ENCODE data around the gene CCDC144A. TPM values are rescaled to one million over a fixed set of nuclear protein-coding genes. Genes with fewer than 3 reads are reported as not detected.
"Not testable (repeated sequence)": the region's sequence is repeated elsewhere in the genome, so short reads cannot be mapped to it uniquely, and the experiment has no call there.

CCDC144A gene
- total RNA-seq, 1 donor from 2014 or later: 1.2 TPM

DNA sequence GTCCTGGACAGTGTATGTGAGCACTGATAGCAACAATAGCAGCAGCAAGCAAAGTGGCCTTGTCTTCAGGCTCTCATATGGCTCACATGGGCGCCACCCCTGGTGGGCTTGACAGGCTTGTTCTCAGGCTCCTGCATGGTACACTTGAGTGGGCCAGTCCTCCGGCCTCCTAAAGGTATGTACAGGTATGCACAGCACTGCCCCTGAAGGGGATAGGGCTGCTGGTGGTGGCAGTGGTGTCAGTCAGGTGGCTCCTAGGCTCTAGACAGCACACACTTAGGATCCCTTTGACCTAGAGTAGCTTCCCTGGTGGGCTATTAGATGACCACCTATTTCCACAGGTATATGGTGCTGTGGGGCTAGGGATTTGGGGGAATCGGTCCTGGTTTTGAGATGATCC lies 67.5 kb downstream of the CCDC144A start:
- not testable (repeated sequence) for H3K4me3 Mint-ChIP-seq (ENCODE audit: unreplicated experiment); H3K36me3 ChIP-seq (ENCODE audit: insufficient read depth, low read length); H4K20me1 ChIP-seq (ENCODE audit: insufficient read depth, low read length); H3K4me1 ChIP-seq (ENCODE audit: insufficient read depth, low read length); H2AFZ ChIP-seq (ENCODE audit: low read depth, low read length); FAIRE-seq; H3K4me3 ChIP-seq (ENCODE audit: insufficient read depth, low read depth, low read length); H3K36me3 Mint-ChIP-seq (ENCODE audit: low read depth, unreplicated experiment); H3K9ac ChIP-seq (ENCODE audit: low read length); H3K9me3 Mint-ChIP-seq (ENCODE audit: unreplicated experiment); H3K4me2 ChIP-seq (ENCODE audit: low read length); H3K4me1 Mint-ChIP-seq (ENCODE audit: low read depth, unreplicated experiment); H3K9me3 ChIP-seq (ENCODE audit: insufficient read depth, low read depth, low read length); H3K27me3 ChIP-seq (ENCODE audit: insufficient read depth, low read length); H3K27ac Mint-ChIP-seq (ENCODE audit: unreplicated experiment); H3K27ac ChIP-seq (ENCODE audit: low read depth, low read length); H3K27me3 Mint-ChIP-seq (ENCODE audit: low read depth, unreplicated experiment); DNase-seq (ENCODE audit: low read depth); H3K79me2 ChIP-seq (ENCODE audit: insufficient read depth, low read length)

- H3K27ac ChIP-seq (ENCODE audit: low read depth, low read length); DNase-seq (ENCODE audit: low read depth); H4K20me1 ChIP-seq (ENCODE audit: insufficient read depth, low read length); H3K9me3 ChIP-seq (ENCODE audit: insufficient read depth, low read depth, low read length); H3K4me3 Mint-ChIP-seq (ENCODE audit: unreplicated experiment); H3K36me3 ChIP-seq (ENCODE audit: insufficient read depth, low read length); H3K27me3 Mint-ChIP-seq (ENCODE audit: low read depth, unreplicated experiment); H3K4me3 ChIP-seq (ENCODE audit: insufficient read depth, low read depth, low read length); H3K27ac Mint-ChIP-seq (ENCODE audit: unreplicated experiment); H3K9ac ChIP-seq (ENCODE audit: low read length); H3K4me1 ChIP-seq (ENCODE audit: insufficient read depth, low read length); H3K27me3 ChIP-seq (ENCODE audit: insufficient read depth, low read length); H3K4me2 ChIP-seq (ENCODE audit: low read length); H3K9me3 Mint-ChIP-seq (ENCODE audit: unreplicated experiment); FAIRE-seq; H3K79me2 ChIP-seq (ENCODE audit: insufficient read depth, low read length); H3K36me3 Mint-ChIP-seq (ENCODE audit: low read depth, unreplicated experiment); H2AFZ ChIP-seq (ENCODE audit: low read depth, low read length); H3K4me1 Mint-ChIP-seq (ENCODE audit: low read depth, unreplicated experiment): not testable (repeated sequence)
These were observed 68.1 kb downstream of the CCDC144A start for GRCh38 chr17:16758177-16758576.

GRCh38 chr17:16768290-16769175 lies 78.5 kb downstream of the CCDC144A start:
- H3K9ac ChIP-seq (ENCODE audit: low read length); DNase-seq (ENCODE audit: low read depth); H4K20me1 ChIP-seq (ENCODE audit: insufficient read depth, low read length); H3K4me3 ChIP-seq (ENCODE audit: insufficient read depth, low read depth, low read length); H3K4me1 Mint-ChIP-seq (ENCODE audit: low read depth, unreplicated experiment); H3K9me3 Mint-ChIP-seq (ENCODE audit: unreplicated experiment); H3K36me3 ChIP-seq (ENCODE audit: insufficient read depth, low read length); H3K27me3 Mint-ChIP-seq (ENCODE audit: low read depth, unreplicated experiment); H3K79me2 ChIP-seq (ENCODE audit: insufficient read depth, low read length); H3K27me3 ChIP-seq (ENCODE audit: insufficient read depth, low read length); H3K4me1 ChIP-seq (ENCODE audit: insufficient read depth, low read length); H3K4me3 Mint-ChIP-seq (ENCODE audit: unreplicated experiment); H3K27ac ChIP-seq (ENCODE audit: low read depth, low read length); H3K9me3 ChIP-seq (ENCODE audit: insufficient read depth, low read depth, low read length); H3K4me2 ChIP-seq (ENCODE audit: low read length); H3K36me3 Mint-ChIP-seq (ENCODE audit: low read depth, unreplicated experiment); H2AFZ ChIP-seq (ENCODE audit: low read depth, low read length); FAIRE-seq; H3K27ac Mint-ChIP-seq (ENCODE audit: unreplicated experiment): not testable (repeated sequence)

DNA sequence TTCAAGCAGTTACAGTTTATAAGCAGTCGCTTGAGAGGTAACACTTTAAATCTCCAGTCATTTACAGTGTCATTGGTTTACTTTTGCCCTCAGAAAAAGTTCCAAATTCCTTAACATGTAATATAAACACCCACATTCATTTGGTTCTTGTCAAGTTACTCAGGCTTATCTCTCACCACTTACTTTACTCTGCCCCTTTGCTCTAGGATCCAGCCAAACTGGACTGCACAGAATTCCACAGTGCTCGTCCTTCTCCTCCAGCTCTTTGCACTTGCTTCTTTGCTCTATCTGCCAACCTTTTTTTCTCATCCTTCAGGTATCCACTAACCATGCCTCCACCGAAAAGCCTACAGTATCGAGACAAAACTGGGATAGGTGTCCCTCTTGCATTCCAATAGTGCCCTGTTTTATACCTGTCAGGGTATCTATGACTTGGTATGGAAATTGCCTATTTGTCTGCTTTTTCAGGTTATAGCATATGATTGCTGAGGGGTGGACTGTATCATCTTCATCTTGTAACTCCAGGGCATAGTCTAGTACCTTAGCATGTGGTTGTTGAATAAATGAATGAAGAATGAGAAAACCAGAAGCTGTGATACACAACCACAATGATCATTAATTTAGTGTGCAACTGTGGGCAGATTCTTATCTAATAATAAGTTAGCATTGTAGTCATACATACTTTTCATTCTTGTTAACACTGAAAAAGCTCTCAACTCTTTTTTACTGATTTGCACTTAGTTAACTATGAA lies 82.5 kb downstream of the CCDC144A start:
- FAIRE-seq; H2AFZ ChIP-seq (ENCODE audit: low read depth, low read length); H3K9me3 ChIP-seq (ENCODE audit: insufficient read depth, low read depth, low read length); H3K4me3 ChIP-seq (ENCODE audit: insufficient read depth, low read depth, low read length); H3K36me3 Mint-ChIP-seq (ENCODE audit: low read depth, unreplicated experiment); H3K9ac ChIP-seq (ENCODE audit: low read length); H3K9me3 Mint-ChIP-seq (ENCODE audit: unreplicated experiment); H3K4me1 Mint-ChIP-seq (ENCODE audit: low read depth, unreplicated experiment); H3K79me2 ChIP-seq (ENCODE audit: insufficient read depth, low read length); H3K4me2 ChIP-seq (ENCODE audit: low read length); H3K27me3 Mint-ChIP-seq (ENCODE audit: low read depth, unreplicated experiment); H3K27me3 ChIP-seq (ENCODE audit: insufficient read depth, low read length); H3K4me1 ChIP-seq (ENCODE audit: insufficient read depth, low read length); H4K20me1 ChIP-seq (ENCODE audit: insufficient read depth, low read length); H3K27ac Mint-ChIP-seq (ENCODE audit: unreplicated experiment); H3K27ac ChIP-seq (ENCODE audit: low read depth, low read length); H3K36me3 ChIP-seq (ENCODE audit: insufficient read depth, low read length); H3K4me3 Mint-ChIP-seq (ENCODE audit: unreplicated experiment): not testable (repeated sequence)
- DNase-seq (ENCODE audit: low read depth): peak; percentile 45

DNA sequence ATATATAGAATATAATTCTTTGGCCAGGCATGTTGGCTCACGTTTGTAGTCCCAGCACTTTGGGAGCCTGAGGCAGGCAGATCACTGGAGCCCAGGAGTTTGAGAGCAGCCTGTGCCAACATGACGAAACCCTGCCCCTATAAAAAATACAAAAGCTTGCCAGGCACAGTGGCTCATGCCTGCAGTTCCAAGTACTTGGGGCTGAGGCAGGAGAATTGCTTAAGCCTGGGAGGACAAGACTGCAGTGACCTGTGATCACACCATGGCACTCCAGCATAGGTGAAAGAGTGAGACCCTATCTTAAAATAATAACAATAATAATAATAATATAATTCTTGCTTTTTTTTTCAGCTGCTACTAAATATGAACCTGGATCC lies 83.1 kb downstream of the CCDC144A start:
- H3K27me3 ChIP-seq (ENCODE audit: insufficient read depth, low read length); H3K79me2 ChIP-seq (ENCODE audit: insufficient read depth, low read length); FAIRE-seq; H3K4me3 ChIP-seq (ENCODE audit: insufficient read depth, low read depth, low read length); H3K9ac ChIP-seq (ENCODE audit: low read length); H2AFZ ChIP-seq (ENCODE audit: low read depth, low read length); H3K36me3 Mint-ChIP-seq (ENCODE audit: low read depth, unreplicated experiment); H3K9me3 Mint-ChIP-seq (ENCODE audit: unreplicated experiment); H3K9me3 ChIP-seq (ENCODE audit: insufficient read depth, low read depth, low read length); H3K4me2 ChIP-seq (ENCODE audit: low read length); H3K27ac Mint-ChIP-seq (ENCODE audit: unreplicated experiment); DNase-seq (ENCODE audit: low read depth); H3K27me3 Mint-ChIP-seq (ENCODE audit: low read depth, unreplicated experiment); H3K4me1 ChIP-seq (ENCODE audit: insufficient read depth, low read length); H3K36me3 ChIP-seq (ENCODE audit: insufficient read depth, low read length); H3K27ac ChIP-seq (ENCODE audit: low read depth, low read length); H3K4me1 Mint-ChIP-seq (ENCODE audit: low read depth, unreplicated experiment); H4K20me1 ChIP-seq (ENCODE audit: insufficient read depth, low read length); H3K4me3 Mint-ChIP-seq (ENCODE audit: unreplicated experiment): not testable (repeated sequence)

GRCh38 chr17:16787851-16788250 lies 97.8 kb downstream of the CCDC144A start:
- not testable (repeated sequence) for H3K9me3 ChIP-seq (ENCODE audit: insufficient read depth, low read depth, low read length); DNase-seq (ENCODE audit: low read depth); H3K27me3 Mint-ChIP-seq (ENCODE audit: low read depth, unreplicated experiment); H3K27ac ChIP-seq (ENCODE audit: low read depth, low read length); H3K4me2 ChIP-seq (ENCODE audit: low read length); H3K27ac Mint-ChIP-seq (ENCODE audit: unreplicated experiment); H3K79me2 ChIP-seq (ENCODE audit: insufficient read depth, low read length); H3K36me3 ChIP-seq (ENCODE audit: insufficient read depth, low read length); H4K20me1 ChIP-seq (ENCODE audit: insufficient read depth, low read length); H2AFZ ChIP-seq (ENCODE audit: low read depth, low read length); H3K9me3 Mint-ChIP-seq (ENCODE audit: unreplicated experiment); H3K4me1 Mint-ChIP-seq (ENCODE audit: low read depth, unreplicated experiment); H3K27me3 ChIP-seq (ENCODE audit: insufficient read depth, low read length); H3K4me3 ChIP-seq (ENCODE audit: insufficient read depth, low read depth, low read length); H3K36me3 Mint-ChIP-seq (ENCODE audit: low read depth, unreplicated experiment); H3K9ac ChIP-seq (ENCODE audit: low read length); H3K4me3 Mint-ChIP-seq (ENCODE audit: unreplicated experiment); H3K4me1 ChIP-seq (ENCODE audit: insufficient read depth, low read length); FAIRE-seq

All from astrocyte (in vitro differentiated cells and primary cell).